GM12878 (cell line): ENCODE measurements around the gene COL15A1. TPM values are rescaled to one million over a fixed set of nuclear protein-coding genes. Genes with fewer than 3 reads are reported as not detected.

Experiments used
- ATAC-seq: fragments of 200-7000 bp; cut with Tn5 transposase; 3 replicates; pipeline ENCODE4 v1.9.1; 2020; ENCODE audit warnings: mild to moderate bottlenecking, moderate library complexity
- BruUV-seq: library from RNA; stranded (reverse); fragments of 400-500 nt; replicated peaks from 2 replicates; lab custom pipeline; 2021; lab: Mats Ljungman, UMichigan
- CTCF ChIA-PET: fragments of 300-600 bp; sonication (Branson Sonifier 250); formaldehyde crosslinking; extraction: SDS; loops from one replicate; lab custom pipeline; 2021; ENCODE audit warnings: inconsistent platforms; lab: Yijun Ruan, JAX
- POLR2A ChIA-PET: fragments of 350-600 bp; formaldehyde crosslinking; extraction: SDS; loops from one replicate; lab custom pipeline; 2021; ENCODE audit warnings: inconsistent platforms; lab: Charles Lee
- RAD21 ChIA-PET: fragments of 300-600 bp; sonication (Branson Sonifier 250); formaldehyde crosslinking; loops from one replicate; lab custom pipeline; 2023; ENCODE audit warnings: antibody characterized with exemption; ENCODE audit not compliant: unreplicated experiment; lab: Charles Lee
- SMC1A ChIA-PET: fragments of 300-600 bp; sonication (Branson Sonifier 250); formaldehyde crosslinking; loops from one replicate; lab custom pipeline; 2023; ENCODE audit not compliant: unreplicated experiment, uncharacterized antibody; lab: Charles Lee
- DNase-seq: peaks from one replicate; pipeline ENCODE4 v3.0.0-alpha.2; 2011; ENCODE audit warnings: low read depth, low spot score
- FAIRE-seq: peaks from 3 replicates; lab custom pipeline; 2011; peaks lifted over from hg19 to GRCh38; lab: Jason Lieb, UNC
- H2AFZ ChIP-seq: 2 replicates; pipeline ENCODE4 v1.6.0; 2011; ENCODE audit warnings: low read depth, low read length, control low read depth; ENCODE audit not compliant: control insufficient read depth
- H3K27ac ChIP-seq: 2 replicates; pipeline ENCODE4 v1.5.1; 2011; ENCODE audit warnings: control low read depth; ENCODE audit not compliant: control insufficient read depth, insufficient read depth
- H3K27me3 ChIP-seq, 2 experiments: replicated peaks in 1 of 2; 2 replicates each; pipeline versions ENCODE4 v1.6.0 to v1.6.1; 2011; ENCODE audit warnings: low read length in 1 of 2; ENCODE audit not compliant: control insufficient read depth in 2 of 2, insufficient read depth in 2 of 2
- H3K36me3 ChIP-seq, 2 experiments: 2 replicates each; pipeline ENCODE4 v1.5.1; 2011; ENCODE audit warnings: low read length in 1 of 2; ENCODE audit not compliant: control insufficient read depth in 2 of 2, insufficient read depth in 2 of 2
- H3K4me1 ChIP-seq: 2 replicates; pipeline ENCODE4 v1.6.1; 2011; ENCODE audit warnings: mild to moderate bottlenecking, low read length, moderate library complexity, mixed read lengths; ENCODE audit not compliant: control insufficient read depth, insufficient read depth
- H3K4me2 ChIP-seq: 2 replicates; pipeline ENCODE4 v1.6.0; 2011; ENCODE audit warnings: control low read depth; ENCODE audit not compliant: control insufficient read depth, insufficient read depth
- H3K4me3 ChIP-seq: fragments of 200-600 bp; sonication (generic); 2 replicates; pipeline ENCODE4 v1.5.1; 2016
- H3K79me2 ChIP-seq: 2 replicates; pipeline ENCODE4 v1.6.0; 2011; ENCODE audit warnings: low read length; ENCODE audit not compliant: control insufficient read depth, insufficient read depth
- H3K9ac ChIP-seq: 2 replicates; pipeline ENCODE4 v1.8.0; 2011; ENCODE audit warnings: low read length, control low read depth, mixed read lengths; ENCODE audit not compliant: control insufficient read depth, insufficient read depth
- H3K9me3 ChIP-seq: replicated peaks from 3 replicates; pipeline ENCODE4 v1.5.1; 2011; ENCODE audit warnings: mild to moderate bottlenecking, low read length; ENCODE audit not compliant: control insufficient read depth, insufficient read depth
- H4K20me1 ChIP-seq: 2 replicates; pipeline ENCODE4 v1.6.0; 2011; ENCODE audit not compliant: control insufficient read depth, insufficient read depth
- CEBPZ ChIP-seq: fragments of 150-350 bp; IDR thresholded peaks from 2 replicates; pipeline ENCODE4 v1.6.1; 2016; ENCODE audit warnings: low read depth, low read length
- CHD4 ChIP-seq: fragments of 200-600 bp; sonication (generic); IDR thresholded peaks from 2 replicates; pipeline ENCODE4 v1.6.1; 2016; ENCODE audit warnings: mild to moderate bottlenecking
- EP300 ChIP-seq, 2 experiments: fragments of 150-350 bp in 1 of 2; IDR thresholded peaks; 2 replicates each; pipeline ENCODE4 v1.6.1; 2011 to 2012; ENCODE audit warnings: low read depth in 2 of 2, low read length in 2 of 2, borderline replicate concordance in 1 of 2, improper control_type of control experiment in 1 of 2, inconsistent platforms in 1 of 2; ENCODE audit not compliant: control insufficient read depth in 1 of 2
- HDAC2 ChIP-seq: fragments of 200-600 bp; sonication (generic); IDR thresholded peaks from 2 replicates; pipeline ENCODE4 v1.6.1; 2017
- NFIC ChIP-seq: IDR thresholded peaks from 2 replicates; pipeline ENCODE4 v1.6.1; 2012; ENCODE audit warnings: low read depth, mild to moderate bottlenecking, inconsistent platforms, low read length, moderate library complexity
- NR2C1 ChIP-seq: fragments of 450-650 bp; IDR thresholded peaks from 2 replicates; pipeline ENCODE4 v1.6.1; 2017; ENCODE audit warnings: antibody characterized with exemption, mild to moderate bottlenecking, moderate library complexity
- POLR2A ChIP-seq: IDR thresholded peaks from 2 replicates; pipeline ENCODE4 v1.6.1; 2011; ENCODE audit warnings: low read depth, mild to moderate bottlenecking, low read length
- POU2F2 ChIP-seq: IDR thresholded peaks from 3 replicates; pipeline ENCODE4 v1.6.1; 2011; ENCODE audit warnings: low read depth, mild to moderate bottlenecking, low read length, borderline replicate concordance
- RAD21 ChIP-seq: IDR thresholded peaks from 2 replicates; pipeline ENCODE4 v1.6.1; 2011; ENCODE audit warnings: mild to moderate bottlenecking, low read depth, low read length, moderate library complexity; ENCODE audit not compliant: insufficient read depth
- SMAD5 ChIP-seq: IDR thresholded peaks from 2 replicates; pipeline ENCODE4 v1.6.1; 2016; ENCODE audit warnings: antibody characterized with exemption, low read depth
- SMC3 ChIP-seq: IDR thresholded peaks from 2 replicates; pipeline ENCODE4 v1.6.1; 2011; ENCODE audit warnings: low read length, improper control_type of control experiment, borderline replicate concordance
- STAT3 ChIP-seq: IDR thresholded peaks from 2 replicates; pipeline ENCODE4 v1.6.1; 2011; ENCODE audit warnings: low read depth, low read length, improper control_type of control experiment
- ZNF207 ChIP-seq: fragments of 450-650 bp; IDR thresholded peaks from 2 replicates; pipeline ENCODE4 v1.6.1; 2014; ENCODE audit warnings: antibody characterized with exemption, mild to moderate bottlenecking, borderline replicate concordance
- ZZZ3 ChIP-seq: IDR thresholded peaks from 2 replicates; pipeline ENCODE4 v1.6.1; 2011; ENCODE audit warnings: low read depth; ENCODE audit not compliant: control insufficient read depth, insufficient read length
- WGBS: methylation state at CpG from one replicate; pipeline ENCODE4 v1.1.6; 2016; ENCODE audit warnings: low lambda C conversion rate; ENCODE audit not compliant: insufficient replicate concordance, insufficient coverage; ENCODE audit errors: missing lambda C conversion rate; 5-methylcytosine and 5-hydroxymethylcytosine counted together
- in situ Hi-C: fragments of 300-500 bp; cut with MboI; formaldehyde crosslinking; loops from 9 replicates; pipeline ENCODE4 v1.14.3; 2018; ENCODE audit warnings: mixed read lengths
- intact Hi-C: fragments of 100-400 bp; cut with micrococcal nuclease; formaldehyde crosslinking; loops from one replicate; pipeline ENCODE4 v1.14.2; 2022; ENCODE audit not compliant: unreplicated experiment
- polyA plus RNA-seq, 11 experiments: library from polyadenylated mRNA; depleted of rRNA in 4 of 11; unstranded in 6 of 11; stranded (reverse) in 5 of 11; fragments of >200 nt; fragmentation: Nextera tagmentation in 4 of 11; fragmentation: Illumina TruSeq in 1 of 11; extraction: Ambion mirVana in 4 of 11; extraction: Trizol in 1 of 11; gene quantifications; 1 replicate in 1 of 11; 2 replicates in 10 of 11; pipeline versions ENCODE4 v1.2.1 to v1.2.3, GENCODE V29; 2011 to 2016; ENCODE audit warnings: inconsistent platforms in 2 of 11, missing spikeins in 2 of 11, low read depth in 1 of 11
- total RNA-seq, 4 experiments: library from RNA; depleted of rRNA in 3 of 4; stranded (reverse); fragments of >200 nt in 3 of 4; fragmentation: Illumina TruSeq in 1 of 4; extraction: Trizol in 1 of 4; gene quantifications; 2 replicates each; pipeline versions ENCODE4 v1.2.1 to v1.2.3, GENCODE V29; 2013 to 2021
- TF ChIP-seq, protein P1 (sequence below): fragments of 450-650 bp; IDR thresholded peaks from 2 replicates; pipeline ENCODE4 v1.6.1; 2017; ENCODE audit warnings: mild to moderate bottlenecking, low read depth, inconsistent platforms; ENCODE audit not compliant: poor library complexity, severe bottlenecking

Gene COL15A1
- total and polyA plus RNA-seq, 10 of the 15 experiments (the other 5 are each of a cell fraction or from before 2014, with no cell fraction given) = 0.01 to 0.28 (median 0.06) TPM; not detected in 2

DNA sequence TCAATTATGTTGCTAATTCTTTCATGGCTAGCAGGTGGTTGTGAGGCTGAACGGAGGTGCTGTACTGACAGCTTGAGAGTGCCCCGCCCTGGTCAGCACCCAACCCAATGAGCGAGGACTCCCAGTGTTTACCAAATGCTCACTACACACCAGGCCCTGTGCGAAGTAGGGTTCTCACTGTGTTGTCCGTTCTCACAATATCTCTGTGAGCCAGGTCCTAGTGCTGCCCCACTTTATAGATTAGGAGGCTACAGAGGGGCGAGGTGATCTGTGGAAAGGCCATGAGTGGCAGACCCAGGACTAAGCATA is 28.2 kb downstream of the COL15A1 start:
- H3K27me3 ChIP-seq = peaks cover 7% of the 10 kb centered on the region in 2 experiments
- no peak overlapping the region for H3K4me2 ChIP-seq
- BruUV-seq = no TSS peak
- intact Hi-C loops (no loop called here), in situ Hi-C loops (no loop called here)
- SMC1A ChIA-PET = no interaction called here
- RAD21 ChIA-PET = no interaction called here
- CTCF ChIA-PET = interaction anchor here (7.5 to 8.4 kb wide), 2 partner anchors 25 to 169 kb away, joined by 116 to 123 read pairs; no protein-coding TSS in a partner anchor
- H3K9ac ChIP-seq = no peak overlapping the region
- DNase-seq (no peak), FAIRE-seq (no peak), ATAC-seq (no peak)
- H3K4me1 ChIP-seq = no peaks in the 10 kb centered on the region; the same call in 1 of the 2 replicates
- H3K79me2 ChIP-seq = no peaks in the 10 kb centered on the region
- no peak overlapping the region for H3K27ac ChIP-seq
- H3K4me3 ChIP-seq = no peak overlapping the region
- 30% methylated on average over 6 of the region's 6 CpGs for WGBS
- POLR2A ChIA-PET = no interaction called here
- no peaks in the 10 kb centered on the region for H3K9me3 ChIP-seq
- H4K20me1 ChIP-seq = peaks cover 5% of the 10 kb centered on the region; the same call in 1 of the 2 replicates
- TF ChIP-seq RAD21 (no peak), POU2F2 (no peak), STAT3 (no peak), CEBPZ (no peak), SMC3 (no peak), ZZZ3 (no peak), NR2C1 (no peak), HDAC2 (no peak), POLR2A (no peak), NFIC (no peak), CHD4 (no peak), EP300 (IDR thresholded peaks at IDR 0.05; ENCODE audit: borderline replicate concordance in 1 of 2, control insufficient read depth in 1 of 2, low read depth in 2 of 2, low read length in 2 of 2) (no peak), SMAD5 (no peak), ZNF207 (no peak)
- TF ChIP-seq, protein P1, sequence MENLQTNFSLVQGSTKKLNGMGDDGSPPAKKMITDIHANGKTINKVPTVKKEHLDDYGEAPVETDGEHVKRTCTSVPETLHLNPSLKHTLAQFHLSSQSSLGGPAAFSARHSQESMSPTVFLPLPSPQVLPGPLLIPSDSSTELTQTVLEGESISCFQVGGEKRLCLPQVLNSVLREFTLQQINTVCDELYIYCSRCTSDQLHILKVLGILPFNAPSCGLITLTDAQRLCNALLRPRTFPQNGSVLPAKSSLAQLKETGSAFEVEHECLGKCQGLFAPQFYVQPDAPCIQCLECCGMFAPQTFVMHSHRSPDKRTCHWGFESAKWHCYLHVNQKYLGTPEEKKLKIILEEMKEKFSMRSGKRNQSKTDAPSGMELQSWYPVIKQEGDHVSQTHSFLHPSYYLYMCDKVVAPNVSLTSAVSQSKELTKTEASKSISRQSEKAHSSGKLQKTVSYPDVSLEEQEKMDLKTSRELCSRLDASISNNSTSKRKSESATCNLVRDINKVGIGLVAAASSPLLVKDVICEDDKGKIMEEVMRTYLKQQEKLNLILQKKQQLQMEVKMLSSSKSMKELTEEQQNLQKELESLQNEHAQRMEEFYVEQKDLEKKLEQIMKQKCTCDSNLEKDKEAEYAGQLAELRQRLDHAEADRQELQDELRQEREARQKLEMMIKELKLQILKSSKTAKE = no peak
- H3K36me3 ChIP-seq = no peaks in the 10 kb centered on the region
- no peak overlapping the region for H2AFZ ChIP-seq
